ENCODE data around the gene CHRND. TPM values are rescaled to one million over a fixed set of nuclear protein-coding genes. Genes with fewer than 3 reads are reported as not detected.
A peak's percentile ranks its signal among the peaks of the same experiment; 100 is the strongest.

CHRND gene
- total RNA-seq, 1 experiment from 2014 or later, result not detected

GRCh38 chr2:232543928-232544631 is 18.1 kb downstream of the CHRND start (continued):
- TF ChIP-seq ZNF425 (CRISPR knock-in tag; conservative IDR thresholded peaks at IDR 0.05) (no peak), GABPB1 (CRISPR knock-in tag; IDR thresholded peaks at IDR 0.05) (no peak), ETV6 (CRISPR knock-in tag; IDR thresholded peaks at IDR 0.05) (no peak), CTCF (IDR thresholded peaks at IDR 0.05) (no peak), IRF2 (CRISPR knock-in tag; IDR thresholded peaks at IDR 0.05; ENCODE audit: borderline replicate concordance, low read depth) (no peak), ZNF416 (CRISPR knock-in tag; IDR thresholded peaks at IDR 0.05) (no peak), ZNF671 (CRISPR knock-in tag; IDR thresholded peaks at IDR 0.05) (no peak)

GRCh38 chr2:232544674-232545073 is 18.7 kb downstream of the CHRND start:
- POLR2A ChIA-PET, result no interaction called here
- peaks cover 10% of the 10 kb centered on the region for H3K9me3 Mint-ChIP-seq
- CTCF ChIA-PET, result interaction anchor here (0.9 to 1.3 kb wide), 3 partner anchors 13 to 23 kb away, joined by 3 read pairs; no protein-coding TSS in a partner anchor
- peak overlapping the region; percentile 74; the same call in 1 of the 2 replicates for H3K27ac Mint-ChIP-seq
- H3K36me3 Mint-ChIP-seq, result peaks cover 28% of the 10 kb centered on the region
- H3K4me3 Mint-ChIP-seq, result no peak overlapping the region
- H3K4me1 Mint-ChIP-seq, result peaks cover 5% of the 10 kb centered on the region
- H3K27me3 Mint-ChIP-seq (ENCODE audit: low read depth), result peaks cover 6% of the 10 kb centered on the region
- DNase-seq (ENCODE audit: low spot score) (no peak), ATAC-seq (no peak)
- TF ChIP-seq HMGXB4 (CRISPR knock-in tag; IDR thresholded peaks at IDR 0.05) (no peak), STAT6 (CRISPR knock-in tag; conservative IDR thresholded peaks at IDR 0.05; ENCODE audit: low read depth) (no peak), NR1H2 (CRISPR knock-in tag; IDR thresholded peaks at IDR 0.05) (no peak), RELA (CRISPR knock-in tag; IDR thresholded peaks at IDR 0.05; ENCODE audit: borderline replicate concordance) (no peak), PREB (CRISPR knock-in tag; IDR thresholded peaks at IDR 0.05; ENCODE audit: borderline replicate concordance) (no peak), IRF2 (CRISPR knock-in tag; IDR thresholded peaks at IDR 0.05; ENCODE audit: borderline replicate concordance, low read depth) (no peak), E2F4 (CRISPR knock-in tag; IDR thresholded peaks at IDR 0.05; ENCODE audit: borderline replicate concordance, low read depth) (no peak), CREB1 (CRISPR knock-in tag; IDR thresholded peaks at IDR 0.05) (no peak), TEAD1 (CRISPR knock-in tag; IDR thresholded peaks at IDR 0.05) (no peak), ZNF532 (CRISPR knock-in tag; IDR thresholded peaks at IDR 0.05; ENCODE audit: borderline replicate concordance) (no peak), ZNF263 (CRISPR knock-in tag; IDR thresholded peaks at IDR 0.05; ENCODE audit: low read depth) (no peak), GTF2I (CRISPR knock-in tag; conservative IDR thresholded peaks at IDR 0.05) (no peak), FOXP1 (CRISPR knock-in tag; IDR thresholded peaks at IDR 0.05; ENCODE audit: borderline replicate concordance) (no peak), SMAD4 (CRISPR knock-in tag; IDR thresholded peaks at IDR 0.05) (no peak)
